H1 (cell line): ENCODE measurements around the gene HEATR9. TPM values are rescaled to one million over a fixed set of nuclear protein-coding genes. Genes with fewer than 3 reads are reported as not detected.

ENCODE experiments used
- BCL11A ChIP-seq, 2 experiments: IDR thresholded peaks; one replicate each; pipeline ENCODE4 v1.6.1; 2011; ENCODE audit warnings: low read depth in 2 of 2, low read length in 2 of 2, mild to moderate bottlenecking in 2 of 2
- CBX8 ChIP-seq: fragments of 300-800, 300-1000 bp; sonication (generic); IDR thresholded peaks from 2 replicates; pipeline ENCODE4 v1.7.1; 2016; ENCODE audit warnings: low read depth, low read length, borderline replicate concordance
- GABPA ChIP-seq: IDR thresholded peaks from 2 replicates; pipeline ENCODE4 v1.6.1; 2011; ENCODE audit warnings: mild to moderate bottlenecking, low read length, moderate library complexity, borderline replicate concordance; ENCODE audit not compliant: insufficient read depth
- HDAC6 ChIP-seq: IDR thresholded peaks from one replicate; pipeline ENCODE4 v1.7.1; 2012; ENCODE audit warnings: low read depth, mild to moderate bottlenecking, inconsistent platforms, low read length, moderate library complexity
- SP2 ChIP-seq: IDR thresholded peaks from 2 replicates; pipeline ENCODE4 v1.6.1; 2012; ENCODE audit warnings: mild to moderate bottlenecking, low read length, inconsistent platforms
- SP4 ChIP-seq: IDR thresholded peaks from 2 replicates; pipeline ENCODE4 v1.6.1; 2012; ENCODE audit warnings: low read length, inconsistent platforms
- TBP ChIP-seq: IDR thresholded peaks from 2 replicates; pipeline ENCODE4 v1.6.1; 2011; ENCODE audit warnings: low read depth, low read length, improper control_type of control experiment
- ZNF274 ChIP-seq: IDR thresholded peaks from 2 replicates; pipeline ENCODE4 v1.7.0; 2012; ENCODE audit warnings: low read length, borderline replicate concordance; ENCODE audit errors: extremely low read depth
- polyA plus RNA-seq, 7 experiments: library from polyadenylated mRNA; depleted of rRNA in 3 of 7; stranded (reverse) in 5 of 7; unstranded in 2 of 7; fragments of >200 nt in 5 of 7; fragments of 200-250 nt in 2 of 7; gene quantifications; 1 replicate in 5 of 7; 2 replicates in 1 of 7; 4 replicates in 1 of 7; pipeline versions ENCODE4 v1.2.1 to v1.2.3, GENCODE V29; 2011 to 2013; ENCODE audit warnings: missing spikeins in 2 of 7, mixed read lengths in 2 of 7
- total RNA-seq: library from RNA; stranded (reverse); fragmentation: NEBNext Ultra II Directional; extraction: Animal tissue kit (Norgen Biotek cat#: 25700); gene quantifications from 2 replicates; pipeline ENCODE4 v1.2.1, GENCODE V29; 2021
- TF ChIP-seq, protein P1 (sequence below): fragments of 300-600 bp; sonication (generic); IDR thresholded peaks from 2 replicates; pipeline ENCODE4 v1.7.1; 2012; ENCODE audit warnings: low read length, moderate library complexity, mild to moderate bottlenecking, inconsistent platforms; ENCODE audit not compliant: insufficient replicate concordance
- TF ChIP-seq, protein P2 (sequence below): IDR thresholded peaks from 2 replicates; pipeline ENCODE4 v1.6.1; 2012; ENCODE audit warnings: inconsistent platforms

HEATR9 gene
- total and polyA plus RNA-seq, 2 of the 8 experiments (the other 6 are each of a cell fraction or from before 2014, with no cell fraction given): not detected

DNA sequence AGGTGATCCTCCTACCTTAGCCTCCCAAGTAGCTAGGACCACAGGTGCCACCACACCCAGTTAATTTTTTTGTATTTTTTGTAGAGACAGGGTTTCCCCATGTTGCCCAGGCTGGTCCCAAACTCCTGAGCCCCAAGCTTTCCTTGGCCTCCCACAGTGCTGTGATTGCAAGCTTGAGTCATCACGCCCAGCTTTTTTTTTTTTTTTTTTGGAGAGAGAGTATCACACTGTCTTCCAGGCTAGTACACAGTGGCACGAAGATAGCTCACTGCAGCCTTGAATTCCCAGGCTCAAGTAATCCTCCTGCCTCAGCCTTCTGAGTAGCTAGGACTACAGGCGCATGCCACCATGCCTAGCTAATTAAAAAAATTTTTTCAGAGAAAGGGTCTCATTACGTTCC is 27.2 kb downstream of the HEATR9 start (continued):
- TF ChIP-seq, protein P1, sequence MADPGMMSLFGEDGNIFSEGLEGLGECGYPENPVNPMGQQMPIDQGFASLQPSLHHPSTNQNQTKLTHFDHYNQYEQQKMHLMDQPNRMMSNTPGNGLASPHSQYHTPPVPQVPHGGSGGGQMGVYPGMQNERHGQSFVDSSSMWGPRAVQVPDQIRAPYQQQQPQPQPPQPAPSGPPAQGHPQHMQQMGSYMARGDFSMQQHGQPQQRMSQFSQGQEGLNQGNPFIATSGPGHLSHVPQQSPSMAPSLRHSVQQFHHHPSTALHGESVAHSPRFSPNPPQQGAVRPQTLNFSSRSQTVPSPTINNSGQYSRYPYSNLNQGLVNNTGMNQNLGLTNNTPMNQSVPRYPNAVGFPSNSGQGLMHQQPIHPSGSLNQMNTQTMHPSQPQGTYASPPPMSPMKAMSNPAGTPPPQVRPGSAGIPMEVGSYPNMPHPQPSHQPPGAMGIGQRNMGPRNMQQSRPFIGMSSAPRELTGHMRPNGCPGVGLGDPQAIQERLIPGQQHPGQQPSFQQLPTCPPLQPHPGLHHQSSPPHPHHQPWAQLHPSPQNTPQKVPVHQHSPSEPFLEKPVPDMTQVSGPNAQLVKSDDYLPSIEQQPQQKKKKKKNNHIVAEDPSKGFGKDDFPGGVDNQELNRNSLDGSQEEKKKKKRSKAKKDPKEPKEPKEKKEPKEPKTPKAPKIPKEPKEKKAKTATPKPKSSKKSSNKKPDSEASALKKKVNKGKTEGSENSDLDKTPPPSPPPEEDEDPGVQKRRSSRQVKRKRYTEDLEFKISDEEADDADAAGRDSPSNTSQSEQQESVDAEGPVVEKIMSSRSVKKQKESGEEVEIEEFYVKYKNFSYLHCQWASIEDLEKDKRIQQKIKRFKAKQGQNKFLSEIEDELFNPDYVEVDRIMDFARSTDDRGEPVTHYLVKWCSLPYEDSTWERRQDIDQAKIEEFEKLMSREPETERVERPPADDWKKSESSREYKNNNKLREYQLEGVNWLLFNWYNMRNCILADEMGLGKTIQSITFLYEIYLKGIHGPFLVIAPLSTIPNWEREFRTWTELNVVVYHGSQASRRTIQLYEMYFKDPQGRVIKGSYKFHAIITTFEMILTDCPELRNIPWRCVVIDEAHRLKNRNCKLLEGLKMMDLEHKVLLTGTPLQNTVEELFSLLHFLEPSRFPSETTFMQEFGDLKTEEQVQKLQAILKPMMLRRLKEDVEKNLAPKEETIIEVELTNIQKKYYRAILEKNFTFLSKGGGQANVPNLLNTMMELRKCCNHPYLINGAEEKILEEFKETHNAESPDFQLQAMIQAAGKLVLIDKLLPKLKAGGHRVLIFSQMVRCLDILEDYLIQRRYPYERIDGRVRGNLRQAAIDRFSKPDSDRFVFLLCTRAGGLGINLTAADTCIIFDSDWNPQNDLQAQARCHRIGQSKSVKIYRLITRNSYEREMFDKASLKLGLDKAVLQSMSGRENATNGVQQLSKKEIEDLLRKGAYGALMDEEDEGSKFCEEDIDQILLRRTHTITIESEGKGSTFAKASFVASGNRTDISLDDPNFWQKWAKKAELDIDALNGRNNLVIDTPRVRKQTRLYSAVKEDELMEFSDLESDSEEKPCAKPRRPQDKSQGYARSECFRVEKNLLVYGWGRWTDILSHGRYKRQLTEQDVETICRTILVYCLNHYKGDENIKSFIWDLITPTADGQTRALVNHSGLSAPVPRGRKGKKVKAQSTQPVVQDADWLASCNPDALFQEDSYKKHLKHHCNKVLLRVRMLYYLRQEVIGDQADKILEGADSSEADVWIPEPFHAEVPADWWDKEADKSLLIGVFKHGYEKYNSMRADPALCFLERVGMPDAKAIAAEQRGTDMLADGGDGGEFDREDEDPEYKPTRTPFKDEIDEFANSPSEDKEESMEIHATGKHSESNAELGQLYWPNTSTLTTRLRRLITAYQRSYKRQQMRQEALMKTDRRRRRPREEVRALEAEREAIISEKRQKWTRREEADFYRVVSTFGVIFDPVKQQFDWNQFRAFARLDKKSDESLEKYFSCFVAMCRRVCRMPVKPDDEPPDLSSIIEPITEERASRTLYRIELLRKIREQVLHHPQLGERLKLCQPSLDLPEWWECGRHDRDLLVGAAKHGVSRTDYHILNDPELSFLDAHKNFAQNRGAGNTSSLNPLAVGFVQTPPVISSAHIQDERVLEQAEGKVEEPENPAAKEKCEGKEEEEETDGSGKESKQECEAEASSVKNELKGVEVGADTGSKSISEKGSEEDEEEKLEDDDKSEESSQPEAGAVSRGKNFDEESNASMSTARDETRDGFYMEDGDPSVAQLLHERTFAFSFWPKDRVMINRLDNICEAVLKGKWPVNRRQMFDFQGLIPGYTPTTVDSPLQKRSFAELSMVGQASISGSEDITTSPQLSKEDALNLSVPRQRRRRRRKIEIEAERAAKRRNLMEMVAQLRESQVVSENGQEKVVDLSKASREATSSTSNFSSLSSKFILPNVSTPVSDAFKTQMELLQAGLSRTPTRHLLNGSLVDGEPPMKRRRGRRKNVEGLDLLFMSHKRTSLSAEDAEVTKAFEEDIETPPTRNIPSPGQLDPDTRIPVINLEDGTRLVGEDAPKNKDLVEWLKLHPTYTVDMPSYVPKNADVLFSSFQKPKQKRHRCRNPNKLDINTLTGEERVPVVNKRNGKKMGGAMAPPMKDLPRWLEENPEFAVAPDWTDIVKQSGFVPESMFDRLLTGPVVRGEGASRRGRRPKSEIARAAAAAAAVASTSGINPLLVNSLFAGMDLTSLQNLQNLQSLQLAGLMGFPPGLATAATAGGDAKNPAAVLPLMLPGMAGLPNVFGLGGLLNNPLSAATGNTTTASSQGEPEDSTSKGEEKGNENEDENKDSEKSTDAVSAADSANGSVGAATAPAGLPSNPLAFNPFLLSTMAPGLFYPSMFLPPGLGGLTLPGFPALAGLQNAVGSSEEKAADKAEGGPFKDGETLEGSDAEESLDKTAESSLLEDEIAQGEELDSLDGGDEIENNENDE: no peak
- TF ChIP-seq GABPA: no peak
- TF ChIP-seq, protein P2, sequence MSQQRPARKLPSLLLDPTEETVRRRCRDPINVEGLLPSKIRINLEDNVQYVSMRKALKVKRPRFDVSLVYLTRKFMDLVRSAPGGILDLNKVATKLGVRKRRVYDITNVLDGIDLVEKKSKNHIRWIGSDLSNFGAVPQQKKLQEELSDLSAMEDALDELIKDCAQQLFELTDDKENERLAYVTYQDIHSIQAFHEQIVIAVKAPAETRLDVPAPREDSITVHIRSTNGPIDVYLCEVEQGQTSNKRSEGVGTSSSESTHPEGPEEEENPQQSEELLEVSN: no peak
- TF ChIP-seq SP2: no peak
- no peak for TF ChIP-seq TBP
- TF ChIP-seq BCL11A (IDR thresholded peaks at IDR 0.05; ENCODE audit: low read depth in 2 of 2, low read length in 2 of 2): no peak
- no peak for TF ChIP-seq HDAC6
- TF ChIP-seq ZNF274: no peak
- TF ChIP-seq CBX8: no peak
- TF ChIP-seq SP4: no peak
